ENCODE data around the gene MUC6. TPM values are rescaled to one million over a fixed set of nuclear protein-coding genes. Genes with fewer than 3 reads are reported as not detected.

MUC6 gene
- total and polyA plus RNA-seq, 8 donors: 25.5 to 239 (median 94.3) TPM

GRCh38 chr11:1082728-1083620 is 46.5 kb upstream of the MUC6 start:
- intact Hi-C loops (cut with DNase I): no loop called here
- 64 to 69% methylated on average over 32 to 33 of the region's 33 CpGs for WGBS, 2 donors
- FAIRE-seq: no peak

GRCh38 chr11:1082346-1082727 is 45.8 kb upstream of the MUC6 start:
- no peaks in the 10 kb centered on the region for H3K9me3 ChIP-seq
- ATAC-seq (no peak), FAIRE-seq (no peak), DNase-seq (peak in 1 of 6 donors; percentile 70)
- H3K4me3 ChIP-seq: no peak overlapping the region
- no peak for TF ChIP-seq CTCF (IDR thresholded peaks at IDR 0.05)
- H3K27me3 ChIP-seq: no peaks in the 10 kb centered on the region
- intact Hi-C loops (cut with DNase I): no loop called here
- H3K36me3 ChIP-seq: no peaks in the 10 kb centered on the region
- no peak overlapping the region for H3K27ac ChIP-seq
- 62 to 78% methylated on average over 14 of the region's 14 CpGs for WGBS, 2 donors
- H3K4me1 ChIP-seq: no peaks in the 10 kb centered on the region

More at GRCh38 chr11:1082728-1083620, 46.5 kb upstream of the MUC6 start:
- no peaks in the 10 kb centered on the region for H3K9me3 ChIP-seq
- ATAC-seq: no peak
- H3K36me3 ChIP-seq: no peaks in the 10 kb centered on the region
- H3K4me1 ChIP-seq: no peaks in the 10 kb centered on the region
- no peak overlapping the region for H3K27ac ChIP-seq
- no peaks in the 10 kb centered on the region for H3K27me3 ChIP-seq
- TF ChIP-seq CTCF (IDR thresholded peaks at IDR 0.05): no peak
- DNase-seq: peak in 1 of 6 donors; percentile 70
- H3K4me3 ChIP-seq: no peak overlapping the region

- peak in 2 of 6 donors; percentile 20 to 73 for DNase-seq
- no peaks in the 10 kb centered on the region for H3K27me3 ChIP-seq
- H3K4me1 ChIP-seq: no peaks in the 10 kb centered on the region
- FAIRE-seq: no peak
- intact Hi-C loops (cut with DNase I): no loop called here
- H3K36me3 ChIP-seq: no peaks in the 10 kb centered on the region
- no peaks in the 10 kb centered on the region for H3K9me3 ChIP-seq
- no peak overlapping the region for H3K4me3 ChIP-seq
- TF ChIP-seq CTCF (IDR thresholded peaks at IDR 0.05): no peak
- no peak overlapping the region for H3K27ac ChIP-seq
- ATAC-seq: no peak
- WGBS, 2 donors: 68 to 77% methylated on average over 33 of the region's 33 CpGs
These were observed 45.2 kb upstream of the MUC6 start for GRCh38 chr11:1081601-1082311.

GRCh38 chr11:1078191-1078601 is 41.7 kb upstream of the MUC6 start:
- DNase-seq (peak in 4 of 6 donors; percentile 12 to 74 (median 40)), ATAC-seq (no peak), FAIRE-seq (no peak)
- Histone ChIP-seq H3K4me3 (no peak overlapping the region), H3K9me3 (no peaks in the 10 kb centered on the region), H3K27ac (no peak overlapping the region), H3K27me3 (no peaks in the 10 kb centered on the region), H3K36me3 (no peaks in the 10 kb centered on the region), H3K4me1 (peaks cover 0 to 7% (median 0%) of the 10 kb centered on the region in 3 donors)
- TF ChIP-seq CTCF (IDR thresholded peaks at IDR 0.05): no peak
- intact Hi-C loops (cut with DNase I): no loop called here
- WGBS, 2 donors: 78 to 82% methylated on average over 36 to 39 of the region's 39 CpGs
